OCI-LY1 (cell line): Measurements from ENCODE around the gene RABGAP1.

Experiments used
- H2AFZ ChIP-seq: fragments of 200-600 bp; sonication (generic), shearing (Covaris generic); 2 replicates; pipeline ENCODE4 v1.6.0; 2014; ENCODE audit warnings: antibody characterized with exemption, mild to moderate bottlenecking, low read length
- H3F3A ChIP-seq: fragments of 200-600 bp; sonication (generic), shearing (Covaris generic); 2 replicates; pipeline ENCODE4 v1.6.0; 2014; ENCODE audit warnings: mild to moderate bottlenecking, antibody characterized with exemption, low read length, moderate library complexity; ENCODE audit not compliant: insufficient read depth
- H3K27ac ChIP-seq: fragments of 200-600 bp; sonication (generic); 2 replicates; pipeline ENCODE4 v1.5.1; 2014; ENCODE audit warnings: low read length, mixed run types, mild to moderate bottlenecking, low read depth; ENCODE audit not compliant: poor library complexity, severe bottlenecking
- H3K27me3 ChIP-seq: fragments of 200-600 bp; sonication (generic); 2 replicates; pipeline ENCODE4 v1.6.0; 2014; ENCODE audit warnings: antibody characterized with exemption, mild to moderate bottlenecking, low read length, moderate library complexity; ENCODE audit not compliant: insufficient read depth
- H3K36me3 ChIP-seq: fragments of 200-600 bp; sonication (generic); 2 replicates; pipeline ENCODE4 v1.6.1; 2014; ENCODE audit warnings: mild to moderate bottlenecking, antibody characterized with exemption, low read length, moderate library complexity, mixed read lengths; ENCODE audit not compliant: insufficient read depth
- H3K4me1 ChIP-seq: fragments of 200-600 bp; sonication (generic); 2 replicates; pipeline ENCODE4 v1.5.1; 2014; ENCODE audit warnings: mild to moderate bottlenecking, low read length, moderate library complexity; ENCODE audit not compliant: insufficient read depth, severe bottlenecking
- H3K4me2 ChIP-seq: fragments of 200-600 bp; sonication (generic), shearing (Covaris generic); 2 replicates; pipeline ENCODE4 v1.6.1; 2014; ENCODE audit warnings: low read length
- H3K4me3 ChIP-seq: fragments of 200-600 bp; sonication (generic); 2 replicates; pipeline ENCODE4 v1.5.1; 2014; ENCODE audit warnings: low read length, low read depth, mild to moderate bottlenecking, mixed read lengths; ENCODE audit not compliant: poor library complexity, severe bottlenecking
- H3K79me2 ChIP-seq: fragments of 200-600 bp; shearing (Covaris generic); 2 replicates; pipeline ENCODE4 v1.6.1; 2016; ENCODE audit warnings: mixed run types, low read length, mixed read lengths; ENCODE audit not compliant: insufficient read depth
- H3K9ac ChIP-seq: fragments of 200-600 bp; sonication (generic), shearing (Covaris generic); 2 replicates; pipeline ENCODE4 v1.6.1; 2014; ENCODE audit warnings: mild to moderate bottlenecking, low read length, mixed read lengths
- H3K9me2 ChIP-seq: fragments of 200-600 bp; sonication (generic), shearing (Covaris generic); 2 replicates; pipeline ENCODE4 v1.6.1; 2014; ENCODE audit warnings: low read depth, mild to moderate bottlenecking, low read length, mixed read lengths
- H3K9me3 ChIP-seq: fragments of 200-600 bp; shearing (Covaris generic); 2 replicates; pipeline ENCODE4 v1.6.1; 2014; ENCODE audit warnings: low read length, mixed read lengths
- H4K20me1 ChIP-seq: fragments of 200-600 bp; sonication (generic), shearing (Covaris generic); 2 replicates; pipeline ENCODE4 v1.6.0; 2016; ENCODE audit warnings: mild to moderate bottlenecking, low read length; ENCODE audit not compliant: insufficient read depth
- EZH2 ChIP-seq: fragments of 200-600 bp; sonication (generic), shearing (Covaris generic); IDR thresholded peaks from 2 replicates; pipeline ENCODE4 v1.8.0; 2017; ENCODE audit warnings: borderline replicate concordance, mixed run types, mild to moderate bottlenecking, antibody characterized with exemption, low read length, moderate library complexity, mixed read lengths
- TF ChIP-seq, protein P1 (sequence below): fragments of 200-600 bp; sonication (generic), shearing (Covaris generic); IDR thresholded peaks from 2 replicates; pipeline ENCODE4 v1.5.1; 2017; ENCODE audit warnings: mild to moderate bottlenecking, antibody characterized with exemption, low read length, moderate library complexity, mixed read lengths

RABGAP1 gene

DNA sequence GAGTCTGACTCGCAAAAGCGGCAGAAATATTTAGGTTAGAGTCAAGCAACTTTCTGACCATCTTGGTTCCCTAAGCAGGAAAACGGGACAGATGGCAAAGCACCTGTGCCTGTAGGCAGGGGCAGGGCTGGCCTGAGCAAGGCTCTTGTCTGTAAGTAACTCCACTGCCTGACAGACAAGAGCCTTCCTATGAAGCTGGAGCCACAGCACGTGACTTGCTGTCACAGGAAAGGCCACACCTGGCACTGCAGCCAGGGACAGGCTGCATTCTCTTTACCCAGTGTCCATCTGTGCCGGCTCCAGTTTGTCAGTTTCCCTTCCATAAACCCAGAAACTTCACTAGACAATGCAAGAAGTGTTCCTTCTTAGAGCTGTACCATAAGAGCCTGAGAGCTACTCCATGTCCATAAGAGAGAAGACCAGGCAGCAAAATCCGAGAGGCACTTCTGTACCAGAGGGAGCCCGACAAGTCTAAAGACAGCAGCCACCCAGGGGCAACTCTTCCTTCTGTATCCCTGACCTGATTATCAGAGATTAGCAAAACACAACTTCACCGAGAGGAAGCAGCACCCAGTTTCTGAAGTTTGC is 170.7 kb downstream of the RABGAP1 start:
- Histone ChIP-seq H3K36me3 (peaks cover 83% of the 10 kb centered on the region), H3K27me3 (no peaks in the 10 kb centered on the region), H3K4me2 (no peak overlapping the region), H2AFZ (no peak overlapping the region), H3F3A (no peaks in the 10 kb centered on the region), H4K20me1 (no peaks in the 10 kb centered on the region), H3K9ac (no peak overlapping the region; the same call in 1 of the 2 replicates), H3K27ac (peak overlapping the region; percentile 72), H3K4me3 (no peak overlapping the region), H3K9me3 (no peaks in the 10 kb centered on the region), H3K4me1 (peaks cover 20% of the 10 kb centered on the region), H3K79me2 (no peaks in the 10 kb centered on the region), H3K9me2 (no peaks in the 10 kb centered on the region)
- TF ChIP-seq EZH2 = no peak
- TF ChIP-seq, protein P1, sequence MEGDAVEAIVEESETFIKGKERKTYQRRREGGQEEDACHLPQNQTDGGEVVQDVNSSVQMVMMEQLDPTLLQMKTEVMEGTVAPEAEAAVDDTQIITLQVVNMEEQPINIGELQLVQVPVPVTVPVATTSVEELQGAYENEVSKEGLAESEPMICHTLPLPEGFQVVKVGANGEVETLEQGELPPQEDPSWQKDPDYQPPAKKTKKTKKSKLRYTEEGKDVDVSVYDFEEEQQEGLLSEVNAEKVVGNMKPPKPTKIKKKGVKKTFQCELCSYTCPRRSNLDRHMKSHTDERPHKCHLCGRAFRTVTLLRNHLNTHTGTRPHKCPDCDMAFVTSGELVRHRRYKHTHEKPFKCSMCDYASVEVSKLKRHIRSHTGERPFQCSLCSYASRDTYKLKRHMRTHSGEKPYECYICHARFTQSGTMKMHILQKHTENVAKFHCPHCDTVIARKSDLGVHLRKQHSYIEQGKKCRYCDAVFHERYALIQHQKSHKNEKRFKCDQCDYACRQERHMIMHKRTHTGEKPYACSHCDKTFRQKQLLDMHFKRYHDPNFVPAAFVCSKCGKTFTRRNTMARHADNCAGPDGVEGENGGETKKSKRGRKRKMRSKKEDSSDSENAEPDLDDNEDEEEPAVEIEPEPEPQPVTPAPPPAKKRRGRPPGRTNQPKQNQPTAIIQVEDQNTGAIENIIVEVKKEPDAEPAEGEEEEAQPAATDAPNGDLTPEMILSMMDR = no peak

DNA sequence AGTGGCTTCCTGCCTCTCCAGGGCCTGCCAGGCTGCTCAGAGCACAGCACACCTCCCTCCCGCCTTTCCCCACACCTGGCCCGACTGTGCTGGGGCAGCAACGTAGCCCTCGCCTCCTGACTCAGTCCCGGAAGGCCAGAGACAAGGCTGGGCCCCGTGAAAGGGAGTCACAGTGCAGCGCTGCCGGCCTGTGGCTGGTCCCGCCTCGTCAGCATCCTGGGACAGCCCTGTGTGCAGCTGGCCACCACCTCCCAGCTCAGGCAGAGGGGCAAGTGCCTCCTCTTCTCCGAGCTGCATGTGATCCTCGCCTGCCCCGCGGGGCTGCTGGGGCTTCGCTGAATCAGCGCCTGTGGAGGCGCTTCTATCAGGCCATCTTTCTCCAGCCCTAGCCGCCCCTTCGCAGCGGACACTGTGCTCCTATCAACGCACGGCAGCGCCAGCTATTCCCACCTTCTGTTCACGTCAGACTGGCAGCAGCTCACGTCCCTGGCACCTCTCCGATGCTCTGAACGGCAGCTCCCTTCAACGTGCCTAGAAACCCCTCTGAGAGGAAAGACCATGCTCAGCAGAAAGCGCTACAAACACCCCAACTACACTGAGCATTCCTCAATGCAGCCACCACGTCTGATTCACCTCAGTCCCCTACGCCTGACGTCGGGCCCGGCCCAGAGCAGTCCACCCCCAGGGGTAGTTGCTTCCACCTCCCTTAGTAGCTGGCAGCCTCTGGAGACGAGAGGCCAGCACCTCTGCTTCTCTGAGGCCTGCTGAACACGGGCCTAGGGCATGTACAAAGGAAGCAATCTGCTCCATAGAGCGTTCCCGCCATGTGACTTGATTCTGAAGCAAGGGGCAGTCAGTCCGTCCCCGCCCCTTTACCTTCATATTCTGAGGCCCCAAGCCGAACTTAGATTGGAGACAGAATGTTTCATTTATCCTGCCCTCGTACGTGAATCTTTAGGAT is 171.5 kb downstream of the RABGAP1 start:
- H2AFZ ChIP-seq = no peak overlapping the region
- H3K27me3 ChIP-seq = no peaks in the 10 kb centered on the region
- H4K20me1 ChIP-seq = no peaks in the 10 kb centered on the region
- H3K9ac ChIP-seq = no peak overlapping the region; the same call in 1 of the 2 replicates
- H3K36me3 ChIP-seq = peaks cover 77% of the 10 kb centered on the region
- H3K4me2 ChIP-seq = no peak overlapping the region
- H3K79me2 ChIP-seq = no peaks in the 10 kb centered on the region
- no peak overlapping the region for H3K4me3 ChIP-seq
- peaks cover 20% of the 10 kb centered on the region for H3K4me1 ChIP-seq
- peak overlapping the region; percentile 72 for H3K27ac ChIP-seq
- no peaks in the 10 kb centered on the region for H3K9me2 ChIP-seq
- TF ChIP-seq, protein P1 = no peak
- no peak for TF ChIP-seq EZH2
- no peaks in the 10 kb centered on the region for H3K9me3 ChIP-seq
- no peaks in the 10 kb centered on the region for H3F3A ChIP-seq

DNA sequence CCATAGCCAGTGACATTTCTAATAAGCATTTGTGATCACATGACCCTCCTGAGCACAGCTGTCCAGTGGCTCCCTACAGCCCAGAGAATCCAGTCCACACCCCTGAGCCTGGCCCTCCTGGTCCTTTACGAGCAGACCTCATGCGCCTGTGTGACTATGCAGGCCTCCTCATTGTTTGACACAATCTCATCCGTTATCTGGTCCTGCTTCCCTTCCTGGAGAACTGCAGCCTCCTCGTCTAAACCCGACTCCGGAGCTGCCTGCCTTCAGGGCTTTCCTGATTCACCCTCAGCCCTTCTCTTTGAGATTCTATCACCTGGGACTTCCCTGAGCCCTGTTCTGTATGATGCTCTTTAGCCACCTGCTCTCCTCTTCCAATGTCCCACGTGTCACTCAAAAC is 172.4 kb downstream of the RABGAP1 start:
- TF ChIP-seq EZH2 = no peak
- TF ChIP-seq, protein P1 = no peak
- Histone ChIP-seq H4K20me1 (no peaks in the 10 kb centered on the region), H3F3A (no peaks in the 10 kb centered on the region), H3K9me2 (no peaks in the 10 kb centered on the region), H3K79me2 (no peaks in the 10 kb centered on the region), H3K4me1 (peaks cover 20% of the 10 kb centered on the region), H3K27me3 (no peaks in the 10 kb centered on the region), H2AFZ (no peak overlapping the region), H3K4me2 (no peak overlapping the region), H3K4me3 (no peak overlapping the region), H3K36me3 (peaks cover 77% of the 10 kb centered on the region), H3K27ac (no peak overlapping the region), H3K9me3 (no peaks in the 10 kb centered on the region), H3K9ac (no peak overlapping the region)
